Measurements from ENCODE around the gene DDX1.

GRCh38 chr2:15670981-15671380, 79.3 kb downstream of the DDX1 start:
- TF ChIP-seq POLR2AphosphoS5 (IDR thresholded peaks at IDR 0.05) (no peak), POLR2A (IDR thresholded peaks at IDR 0.05) (no peak)

Data from breast epithelium (tissue), 3 donors.